Small intestine (tissue), 7 donors: ENCODE measurements around the gene NIF3L1. TPM values are rescaled to one million over a fixed set of nuclear protein-coding genes. Genes with fewer than 3 reads are reported as not detected.

ENCODE experiments used
- DNase-seq, 2 donors: peaks; one replicate each; pipeline versions ENCODE4 v3.0.0 to v3.0.0-alpha.2; 2013
- FAIRE-seq: peaks from 2 replicates; lab custom pipeline; 2012; peaks lifted over from hg19 to GRCh38; lab: Jason Lieb, UNC
- H3K27ac ChIP-seq, 3 donors: one replicate each; pipeline ENCODE4 v1.5.1; 2013; ENCODE audit warnings: low read length in 2 of 3, mild to moderate bottlenecking in 2 of 3, control low read depth in 1 of 3, inconsistent platforms in 1 of 3, low read depth in 1 of 3, moderate library complexity in 1 of 3
- H3K27me3 ChIP-seq, 3 donors: one replicate each; pipeline ENCODE4 v1.6.1; 2013; ENCODE audit warnings: low read length in 3 of 3, inconsistent platforms in 1 of 3; ENCODE audit not compliant: control insufficient read depth in 3 of 3, insufficient read depth in 3 of 3
- H3K36me3 ChIP-seq, 3 donors: one replicate each; pipeline ENCODE4 v1.6.1; 2013; ENCODE audit warnings: low read length in 3 of 3, inconsistent platforms in 1 of 3, low read depth in 1 of 3, mild to moderate bottlenecking in 1 of 3, moderate library complexity in 1 of 3; ENCODE audit not compliant: control insufficient read depth in 3 of 3, insufficient read depth in 2 of 3
- H3K4me1 ChIP-seq, 3 donors: one replicate each; pipeline ENCODE4 v1.6.1; 2013; ENCODE audit warnings: low read length in 2 of 3, inconsistent platforms in 1 of 3, low read depth in 1 of 3, mild to moderate bottlenecking in 1 of 3, moderate library complexity in 1 of 3; ENCODE audit not compliant: control insufficient read depth in 3 of 3, insufficient read depth in 2 of 3
- H3K4me3 ChIP-seq, 3 donors: one replicate each; pipeline ENCODE4 v1.5.1; 2013; ENCODE audit warnings: low read length in 3 of 3, control low read depth in 1 of 3, inconsistent platforms in 1 of 3, low read depth in 1 of 3, mild to moderate bottlenecking in 1 of 3, moderate library complexity in 1 of 3
- H3K9me3 ChIP-seq, 2 donors: one replicate each; pipeline ENCODE4 v1.6.1; 2013; ENCODE audit warnings: low read depth in 1 of 2, low read length in 1 of 2; ENCODE audit not compliant: control insufficient read depth in 2 of 2, insufficient read depth in 1 of 2
- WGBS, 3 donors: extraction: QIAGEN DNeasy Blood & Tissue Kit; methylation state at CpG; one replicate each; pipeline ENCODE4 v1.1.7; 2013; 5-methylcytosine and 5-hydroxymethylcytosine counted together
- polyA plus RNA-seq, 4 donors: library from polyadenylated mRNA; stranded (reverse) in 3 of 4; unstranded in 1 of 4; fragments of 200-250 nt in 3 of 4; fragments of 120-200 nt in 1 of 4; gene quantifications; one replicate each; pipeline versions ENCODE4 v1.2.1 to v1.2.3, GENCODE V29; 2013
- donor health status: healthy with polysubstance abuse.
- donor health status: control.
- donor health status: control.
- donor health status: Bipolar disorder and iron deficiency.
- donor health status: healthy.

The NIF3L1 gene
- polyA plus RNA-seq, 4 donors, result 17.6 to 33.2 (median 28.2) TPM

- Histone ChIP-seq H3K4me1 (peaks cover 0 to 6% (median 0%) of the 10 kb centered on the region in 3 donors), H3K27me3 (no peaks in the 10 kb centered on the region), H3K4me3 (no peak overlapping the region), H3K36me3 (peaks cover 10 to 32% (median 13%) of the 10 kb centered on the region in 3 donors), H3K27ac (no peak overlapping the region), H3K9me3 (no peaks in the 10 kb centered on the region)
- 94 to 100% (median 97%) methylated on average over 1 of the region's 1 CpG for WGBS, 3 donors
- DNase-seq, result no peak
- FAIRE-seq, result no peak
These were observed 50.7 kb downstream of the NIF3L1 start for GRCh38 chr2:200939832-200940231.

GRCh38 chr2:200943527-200944105, 54.4 kb downstream of the NIF3L1 start:
- peaks cover 0 to 9% (median 0%) of the 10 kb centered on the region in 3 donors for H3K4me1 ChIP-seq
- DNase-seq (no peak), FAIRE-seq (no peak)
- H3K36me3 ChIP-seq, result peaks cover 7 to 37% (median 11%) of the 10 kb centered on the region in 3 donors
- H3K9me3 ChIP-seq, result no peaks in the 10 kb centered on the region
- no peak overlapping the region for H3K4me3 ChIP-seq
- no peaks in the 10 kb centered on the region for H3K27me3 ChIP-seq
- 69 to 78% (median 76%) methylated on average over 1 of the region's 1 CpG for WGBS, 3 donors
- no peak overlapping the region for H3K27ac ChIP-seq

GRCh38 chr2:200944467-200945394, 55.6 kb downstream of the NIF3L1 start:
- Histone ChIP-seq H3K36me3 (peaks cover 7 to 39% (median 11%) of the 10 kb centered on the region in 3 donors), H3K27me3 (no peaks in the 10 kb centered on the region), H3K4me1 (peaks cover 0 to 9% (median 0%) of the 10 kb centered on the region in 3 donors), H3K27ac (peak overlapping the region; percentile 27 to 87 (median 37)), H3K9me3 (no peaks in the 10 kb centered on the region), H3K4me3 (no peak overlapping the region)
- FAIRE-seq (no peak), DNase-seq (peak; percentile 64 to 74)
- WGBS, 3 donors, result 69 to 78% (median 77%) methylated on average over 12 of the region's 12 CpGs

GRCh38 chr2:200945395-200945729, 56.2 kb downstream of the NIF3L1 start:
- Histone ChIP-seq H3K36me3 (peaks cover 3 to 39% (median 9%) of the 10 kb centered on the region in 3 donors), H3K4me1 (peaks cover 0 to 9% (median 0%) of the 10 kb centered on the region in 3 donors), H3K27ac (peak overlapping the region in 2 of 3 donors; percentile 5 to 87), H3K27me3 (no peaks in the 10 kb centered on the region), H3K4me3 (no peak overlapping the region), H3K9me3 (no peaks in the 10 kb centered on the region)
- WGBS, 3 donors, result 94 to 99% (median 96%) methylated on average over 4 of the region's 4 CpGs
- DNase-seq (no peak), FAIRE-seq (no peak)

GRCh38 chr2:200950378-200950777, 61.2 kb downstream of the NIF3L1 start:
- DNase-seq (no peak), FAIRE-seq (no peak)
- H3K27ac ChIP-seq, result no peak overlapping the region
- H3K4me1 ChIP-seq, result no peaks in the 10 kb centered on the region
- peaks cover 4 to 32% (median 9%) of the 10 kb centered on the region in 3 donors for H3K36me3 ChIP-seq
- no peak overlapping the region for H3K4me3 ChIP-seq
- WGBS, 3 donors, result 74 to 83% (median 75%) methylated on average over 3 of the region's 3 CpGs
- no peaks in the 10 kb centered on the region for H3K9me3 ChIP-seq
- H3K27me3 ChIP-seq, result no peaks in the 10 kb centered on the region

Other genes starting within 250 kb of the NIF3L1 start
- 100 to 1,000 TPM in 1 of 4 donors, 10 to 100 TPM in 3; 50.8 to 138 (median 73.8) TPM for gene BZW1, start 77.5 kb upstream of the NIF3L1 start, polyA plus RNA-seq
- 100 to 1,000 TPM in 3 of 4 donors, 10 to 100 TPM in 1; 76.0 to 281 (median 187) TPM for gene CLK1, start 24.7 kb upstream of the NIF3L1 start, polyA plus RNA-seq
- 10 to 100 TPM; 14.1 to 62.8 (median 16.2) TPM for gene PPIL3, start 294 bp upstream of the NIF3L1 start, polyA plus RNA-seq
- 10 to 100 TPM in 3 of 4 donors, 1 to 10 TPM in 1; 8.9 to 25.9 (median 11.4) TPM for gene ORC2, start 74.3 kb downstream of the NIF3L1 start, polyA plus RNA-seq
- 10 to 100 TPM in 1 of 4 donors, 1 to 10 TPM in 3; 3.8 to 10.4 (median 6.9) TPM for gene HYCC2, start 182.3 kb downstream of the NIF3L1 start, polyA plus RNA-seq
- gene NDUFB3, start 182.6 kb downstream of the NIF3L1 start, polyA plus RNA-seq, result 100 to 1,000 TPM in 3 of 4 donors, 10 to 100 TPM in 1; 81.3 to 174 (median 135) TPM
- 10 to 100 TPM; 26.4 to 68.6 (median 47.1) TPM for gene CFLAR, start 226.8 kb downstream of the NIF3L1 start, polyA plus RNA-seq